GM21528 (cell line): ENCODE measurements around the gene COPE.
"Not testable (repeated sequence)": the region's sequence is repeated elsewhere in the genome, so short reads cannot be mapped to it uniquely, and the experiment has no call there.

Experiments used
- ATAC-seq: cut with Tn5 transposase; IDR thresholded peaks from one replicate; pipeline ENCODE4 v1.9.1; 2021; ENCODE audit warnings: mild to moderate bottlenecking, moderate library complexity; ENCODE audit not compliant: unreplicated experiment, low FRiP score

The COPE gene

DNA sequence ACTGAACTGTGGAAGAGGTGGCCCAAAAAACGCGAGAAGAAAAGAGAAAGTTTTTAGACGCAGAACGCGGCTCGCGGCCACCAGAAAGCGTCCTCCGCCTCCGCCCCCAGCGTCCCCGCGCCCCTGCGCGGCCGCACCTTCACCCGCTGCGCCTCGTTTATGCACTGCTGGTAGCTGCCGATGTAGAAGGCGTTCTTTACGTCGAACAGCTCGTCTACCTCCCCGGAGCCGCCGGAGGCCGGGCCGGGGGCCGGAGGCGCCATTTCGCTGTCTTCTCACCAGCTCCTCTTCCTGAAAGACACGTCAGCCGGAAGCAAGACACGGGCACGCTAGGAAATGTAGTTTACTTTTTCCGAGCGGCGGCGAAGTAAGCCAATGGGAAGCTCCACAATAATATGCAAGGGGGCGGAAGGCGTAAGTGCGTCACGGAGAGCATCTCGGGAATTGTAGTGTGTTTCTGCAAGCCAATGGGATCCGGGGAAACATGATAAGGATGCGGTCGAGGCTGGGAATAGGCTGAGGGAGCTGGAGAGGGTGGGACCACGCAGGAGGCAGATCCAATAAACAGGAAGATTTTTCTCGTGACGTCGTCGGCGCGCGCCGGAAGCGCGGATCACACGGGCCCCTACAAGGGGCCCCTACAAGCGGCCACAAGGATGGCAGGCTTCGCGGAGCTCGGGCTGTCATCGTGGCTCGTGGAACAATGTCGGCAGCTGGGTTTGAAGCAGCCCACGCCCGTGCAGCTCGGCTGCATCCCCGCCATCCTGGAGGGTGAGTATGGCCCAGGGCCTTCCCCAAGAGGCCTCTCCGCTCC, at the start of gene COPE, which contains the start of gene DDX49:
Gene COPE, minus strand, starts transcription at position 302 of the 814 bp plus-strand sequence. Its CDS starts 39 bp downstream, at position 263.
Gene DDX49, plus strand, starts transcription at position 630 of the 814 bp plus-strand sequence. Its CDS starts 27 bp downstream, at position 657.
- peak; percentile 90 for ATAC-seq

DNA sequence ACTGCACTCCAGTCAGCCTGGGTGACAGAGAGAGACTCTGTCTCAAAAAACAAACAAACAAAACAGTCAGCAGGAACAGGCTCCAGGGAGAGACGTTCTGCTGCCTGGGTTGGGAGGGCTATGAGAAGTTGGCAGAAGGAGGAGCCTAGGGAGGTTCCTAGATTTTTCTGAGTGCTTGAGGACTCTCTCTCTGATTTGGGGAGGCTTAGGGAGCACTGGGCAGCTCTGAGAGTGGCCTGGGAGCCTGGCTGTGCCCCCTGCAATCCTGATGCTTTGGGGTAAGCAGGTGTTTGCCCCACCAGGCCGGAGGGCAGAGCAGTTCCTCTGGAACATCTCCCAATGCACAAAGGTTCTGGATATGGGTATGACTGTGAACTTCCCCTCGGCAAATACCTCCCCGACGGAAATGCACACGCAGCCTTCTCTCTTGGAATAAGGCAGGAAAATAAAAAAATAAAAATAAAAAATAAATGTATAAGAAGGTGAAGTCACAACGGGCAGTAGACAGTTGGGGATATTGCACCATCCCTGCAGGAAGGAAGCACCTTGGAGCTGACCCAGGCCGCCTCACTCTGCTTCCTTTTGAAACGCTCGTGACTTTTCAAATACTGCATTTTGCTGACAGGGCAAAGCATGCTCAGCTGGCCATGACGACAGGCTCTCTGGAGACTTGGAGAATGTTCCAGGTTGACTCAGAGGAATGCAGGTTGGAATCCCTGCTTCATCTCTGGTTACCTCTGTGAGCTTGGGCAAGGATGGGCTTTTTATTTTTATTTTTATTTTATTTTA, 48.4 kb upstream of the COPE start:
- ATAC-seq, result no peak

DNA sequence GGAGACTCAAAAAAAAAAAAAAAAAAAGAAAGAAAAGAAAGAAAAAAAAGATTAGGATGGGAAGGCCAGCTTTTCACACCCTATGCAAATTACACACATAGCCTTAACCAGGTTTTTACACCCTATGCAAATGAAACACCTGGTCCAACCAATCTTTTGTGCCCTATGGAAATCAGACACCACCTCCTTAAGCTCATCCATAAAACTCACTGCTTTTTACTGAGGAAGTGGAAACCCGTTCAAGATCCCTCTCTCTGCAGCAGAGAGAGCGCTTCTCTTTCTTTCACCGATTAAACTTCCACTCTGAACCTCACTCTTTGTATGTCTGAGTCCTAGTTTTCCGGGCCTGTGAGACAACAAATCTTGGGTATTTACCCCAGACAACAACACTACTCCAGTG, 47.1 kb upstream of the COPE start:
- ATAC-seq, result no peak

DNA sequence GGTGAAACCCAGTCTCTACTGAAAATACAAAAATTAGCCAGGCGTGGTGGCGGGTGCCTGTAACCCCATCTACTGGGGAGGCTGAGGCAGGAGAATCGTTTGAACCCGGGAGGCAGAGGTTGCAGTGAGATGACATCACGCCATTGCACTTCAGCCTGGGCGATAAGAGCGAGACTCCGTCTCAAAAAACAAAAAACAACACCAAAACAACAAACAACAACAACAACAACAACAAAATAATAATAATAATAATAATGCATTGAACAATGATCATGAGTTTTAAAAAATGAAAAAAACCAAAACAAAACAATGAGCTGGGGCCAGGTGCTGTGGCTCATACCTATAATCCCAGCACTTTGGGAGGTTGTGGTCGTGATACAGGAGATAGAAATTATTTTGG, 44.9 kb upstream of the COPE start:
- no peak for ATAC-seq

DNA sequence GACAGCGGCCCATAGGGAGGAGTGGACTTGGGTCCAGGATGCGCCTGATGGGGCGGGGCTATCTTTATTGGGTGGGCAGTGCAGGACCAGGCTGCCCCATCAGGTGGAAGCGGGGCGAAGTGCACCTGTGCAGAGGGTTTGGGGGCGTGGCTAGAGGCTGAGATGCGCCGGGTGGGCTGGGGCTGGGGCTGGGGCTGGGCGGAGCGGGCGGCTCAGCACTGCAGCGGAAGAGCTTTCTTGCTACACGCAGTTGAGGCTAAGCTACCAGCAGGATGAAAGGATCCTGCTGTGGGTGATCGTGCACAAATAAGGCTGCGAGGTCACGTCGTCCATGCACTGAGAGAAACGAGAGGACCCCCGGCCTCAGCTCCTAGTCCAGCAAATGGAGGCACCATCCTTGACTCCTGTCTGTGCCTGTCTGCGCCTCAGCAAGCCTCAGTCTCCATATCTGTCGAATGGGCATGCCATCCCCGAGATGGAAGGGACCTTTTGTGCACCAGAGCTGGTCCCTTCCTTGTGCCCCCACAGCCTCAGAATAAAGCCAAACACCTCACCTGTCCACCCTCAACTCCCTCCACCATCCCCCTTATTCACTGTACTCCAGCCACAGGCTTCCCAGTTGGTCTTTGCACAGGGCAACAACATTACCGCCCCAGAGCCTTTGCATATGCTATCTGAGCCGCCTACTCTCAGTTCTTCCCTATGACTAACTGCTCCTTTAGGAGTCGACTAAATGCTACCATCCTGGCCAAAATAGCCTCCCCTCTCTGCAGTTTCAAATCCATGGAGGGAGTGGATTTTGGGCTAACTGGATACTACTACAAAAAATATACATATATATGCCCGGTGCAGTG, 42.8 kb upstream of the COPE start:
- ATAC-seq, result no peak

DNA sequence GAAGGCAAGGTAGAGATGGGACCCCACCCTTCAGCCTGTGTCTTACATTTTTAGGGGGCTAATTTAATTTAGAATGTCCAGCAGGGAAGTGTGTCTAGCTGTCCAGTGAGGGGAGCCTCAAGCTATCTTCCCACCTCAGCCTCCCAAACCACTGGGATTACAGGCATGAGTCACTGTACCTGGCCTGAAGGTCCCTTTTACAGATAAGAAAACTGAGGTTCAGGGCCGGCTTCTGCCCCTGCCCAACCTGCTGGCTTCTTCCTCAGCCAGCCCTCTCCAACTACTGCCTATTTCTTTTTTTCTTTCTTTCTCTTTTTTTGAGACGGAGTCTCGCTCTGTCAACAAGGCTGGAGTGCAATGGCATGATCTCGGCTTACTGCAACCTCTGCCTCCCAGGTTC, 41.2 kb upstream of the COPE start:
- ATAC-seq, result no peak

DNA sequence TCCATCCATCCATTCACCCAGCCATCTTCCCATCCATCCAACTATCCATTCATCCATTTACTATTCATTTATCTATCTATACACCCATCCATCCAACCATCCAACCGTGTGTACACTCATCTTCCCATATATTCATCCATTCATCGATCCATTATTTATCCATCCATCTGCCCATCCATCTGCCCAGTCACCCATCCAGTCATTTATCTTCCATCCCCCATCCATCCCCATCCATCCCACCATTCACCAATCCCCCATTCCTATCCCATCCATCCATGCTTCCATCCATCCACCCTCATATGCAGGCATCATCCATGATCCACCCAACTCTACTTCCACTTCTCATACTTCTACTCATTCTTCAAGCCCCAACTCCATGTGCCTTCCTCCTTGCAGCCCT, 35.9 kb upstream of the COPE start:
- ATAC-seq, result no peak

DNA sequence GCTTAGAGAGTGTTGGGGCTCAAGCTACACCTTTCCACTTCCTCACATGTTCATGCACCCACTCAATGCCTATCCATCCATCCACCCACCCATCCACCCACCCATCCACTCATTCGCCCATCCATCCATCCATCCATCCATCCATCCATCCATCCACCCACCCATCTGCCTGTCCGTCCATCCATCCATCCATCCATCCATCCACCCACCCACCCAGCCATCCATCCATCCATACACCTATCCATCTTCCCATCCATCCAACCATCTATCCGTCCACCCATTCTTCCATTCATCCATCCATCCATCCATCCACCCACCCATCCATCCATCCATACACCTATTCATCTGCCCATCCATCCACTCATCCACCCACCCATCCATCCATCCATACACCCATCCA, 34.9 kb upstream of the COPE start:
- ATAC-seq, result no peak

DNA sequence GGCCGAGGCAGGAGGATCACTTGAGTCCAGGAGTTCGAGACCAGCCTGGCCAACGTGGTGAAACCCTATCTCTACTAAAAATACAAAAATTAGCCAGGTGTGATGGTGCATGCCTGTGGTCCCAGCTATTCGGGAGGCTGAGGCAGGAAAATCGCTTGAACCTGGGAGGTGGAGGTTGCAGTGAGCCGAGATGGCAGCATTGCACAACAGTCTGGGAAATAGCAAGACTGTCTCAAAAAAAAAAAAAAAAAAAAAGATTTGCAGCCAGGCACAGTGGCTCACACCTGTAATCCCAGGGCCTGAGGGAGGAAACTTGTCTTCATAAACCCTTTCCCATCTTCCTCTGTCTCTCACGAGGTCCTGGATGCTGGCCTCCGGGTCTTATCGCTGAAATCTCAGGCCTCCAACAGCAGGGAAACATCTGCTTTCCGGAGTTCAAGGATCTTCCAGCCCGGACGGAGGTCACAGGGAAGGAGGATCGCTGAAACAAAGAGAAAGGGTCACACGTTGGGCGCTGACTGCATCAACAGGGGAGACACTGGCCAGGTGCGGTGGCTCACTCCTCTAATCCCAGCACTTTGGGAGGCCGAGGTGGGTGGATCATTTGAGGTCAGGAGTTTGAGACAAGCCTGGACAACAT, 33.3 kb upstream of the COPE start:
- ATAC-seq, result not testable (repeated sequence)

DNA sequence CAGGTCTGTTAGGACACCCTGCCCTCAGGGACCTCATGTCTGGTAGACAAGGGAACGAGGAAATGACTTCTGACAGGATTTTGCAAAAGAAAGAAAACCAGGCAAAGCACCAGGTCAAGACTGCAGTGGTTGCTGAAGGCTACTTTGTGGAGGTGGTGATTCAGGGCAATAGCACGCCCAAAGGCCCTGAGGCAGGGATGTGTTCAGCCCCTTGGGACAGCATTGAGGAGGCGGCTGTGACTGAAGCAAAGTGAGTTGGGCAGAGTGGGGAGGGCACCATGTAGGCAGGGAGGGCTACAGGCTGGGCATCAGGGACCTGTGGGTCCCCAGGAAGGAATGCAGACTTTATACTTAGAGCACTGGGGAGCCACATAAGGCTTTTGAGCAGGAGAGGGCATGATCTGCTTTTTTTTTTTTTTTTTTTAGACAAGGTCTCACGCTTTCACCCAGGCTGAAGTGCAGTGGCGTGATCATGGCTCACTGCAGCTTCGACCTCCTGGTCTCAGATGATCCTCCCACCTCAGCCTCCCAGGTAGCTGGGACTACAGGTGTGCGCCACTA, 32.6 kb upstream of the COPE start:
- ATAC-seq, result no peak

DNA sequence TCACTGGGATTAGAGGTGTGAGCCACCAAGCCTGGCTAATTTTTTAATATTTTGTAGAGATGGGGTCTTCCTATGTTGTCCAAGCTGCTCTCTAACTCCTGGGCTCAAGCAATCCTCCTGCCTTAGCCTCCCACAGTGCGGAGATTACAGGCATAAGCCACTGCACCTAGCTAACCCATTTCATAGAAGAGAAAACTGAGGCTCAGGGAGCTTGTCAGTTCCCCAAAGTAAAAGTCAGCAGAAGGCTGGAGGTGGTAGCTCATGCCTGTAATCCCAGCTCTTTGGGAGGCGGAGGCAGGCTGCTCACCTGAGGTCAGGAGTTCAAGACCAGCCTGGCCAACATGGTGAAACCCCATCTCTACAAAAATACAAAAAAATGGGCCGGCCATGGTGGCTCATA, 30.7 kb upstream of the COPE start:
- no peak for ATAC-seq

DNA sequence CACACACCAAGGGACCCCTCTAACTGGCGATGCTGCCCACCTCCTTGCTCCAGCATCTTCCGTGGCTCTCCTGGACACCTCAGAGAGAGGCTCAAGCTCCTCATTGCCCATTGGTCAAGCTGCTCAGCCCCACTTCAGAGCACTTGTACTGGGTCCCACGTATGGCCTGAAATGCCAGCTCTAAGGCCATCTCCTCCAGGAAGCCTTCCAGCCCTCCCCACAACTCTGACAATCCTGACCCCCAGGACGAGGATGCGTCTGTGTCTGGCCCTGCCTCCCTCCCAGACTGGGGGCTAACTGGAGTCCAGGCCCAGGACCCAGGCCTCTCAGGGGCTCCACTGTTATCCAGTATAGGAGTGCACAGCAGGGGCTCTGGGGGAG, 29.8 kb upstream of the COPE start:
- ATAC-seq, result no peak

DNA sequence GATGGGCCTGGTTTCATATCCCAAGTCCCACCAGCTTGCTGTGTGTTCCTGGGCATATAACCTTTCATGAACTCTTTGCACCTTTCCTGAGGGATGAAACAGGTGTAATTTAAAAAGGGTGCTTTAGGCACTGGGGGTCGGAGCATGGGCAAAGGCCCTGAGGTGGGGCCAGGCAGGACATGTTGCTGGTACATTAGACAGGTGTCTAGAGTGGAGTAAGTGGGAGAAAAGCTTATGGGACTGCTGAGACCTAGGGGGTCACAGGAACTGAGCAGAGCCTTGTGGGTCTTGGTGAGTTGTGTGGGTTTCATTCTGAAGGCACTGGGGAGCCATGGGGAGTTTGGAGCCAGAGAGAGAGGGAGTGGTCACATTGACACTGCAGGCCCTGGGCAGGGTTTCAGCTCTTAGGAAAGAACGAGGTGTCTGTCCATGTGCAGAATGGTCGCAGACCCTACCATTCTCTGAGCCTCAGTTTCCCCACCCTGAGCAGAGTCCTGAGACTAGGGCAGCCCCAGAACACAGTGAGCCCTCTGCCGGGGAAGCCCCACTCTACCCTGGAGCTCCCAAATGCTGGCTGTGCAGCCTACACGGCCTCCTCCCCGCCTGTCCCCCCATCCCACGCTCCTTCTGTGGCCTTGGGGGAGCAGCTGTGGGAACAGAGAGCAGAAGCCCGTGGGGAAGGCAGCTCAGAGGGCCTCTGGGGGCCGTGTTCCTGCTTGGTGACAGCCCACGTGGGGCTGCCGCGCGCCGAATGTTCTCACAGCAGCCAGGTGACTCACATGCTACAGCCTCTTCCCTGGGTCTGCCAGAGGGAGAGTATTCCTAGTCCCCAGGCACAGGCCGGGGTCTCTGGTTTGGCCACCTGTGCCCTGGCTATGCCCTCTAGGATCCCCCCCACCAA, 29.1 kb upstream of the COPE start:
- ATAC-seq, result no peak

DNA sequence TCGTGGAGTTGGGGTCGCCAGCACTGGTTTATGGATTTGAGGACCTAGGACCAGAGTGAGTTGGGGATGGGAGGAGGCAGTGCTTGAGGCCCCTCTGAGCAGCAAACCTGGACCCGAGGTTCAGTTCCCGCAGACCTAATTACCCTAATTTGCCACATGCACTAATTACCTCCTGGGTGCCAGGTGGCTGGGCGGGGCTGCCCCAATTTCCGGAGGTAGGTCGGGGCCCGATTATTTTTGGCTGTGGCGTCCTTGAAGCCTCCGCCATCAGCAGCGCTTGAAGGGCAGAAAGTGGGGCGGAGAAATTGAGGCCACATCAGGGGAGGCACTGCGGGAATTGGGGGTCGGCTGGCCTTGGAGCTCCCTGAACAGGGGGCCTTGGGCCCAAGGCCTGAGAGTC, 27.7 kb upstream of the COPE start:
- ATAC-seq, result no peak

DNA sequence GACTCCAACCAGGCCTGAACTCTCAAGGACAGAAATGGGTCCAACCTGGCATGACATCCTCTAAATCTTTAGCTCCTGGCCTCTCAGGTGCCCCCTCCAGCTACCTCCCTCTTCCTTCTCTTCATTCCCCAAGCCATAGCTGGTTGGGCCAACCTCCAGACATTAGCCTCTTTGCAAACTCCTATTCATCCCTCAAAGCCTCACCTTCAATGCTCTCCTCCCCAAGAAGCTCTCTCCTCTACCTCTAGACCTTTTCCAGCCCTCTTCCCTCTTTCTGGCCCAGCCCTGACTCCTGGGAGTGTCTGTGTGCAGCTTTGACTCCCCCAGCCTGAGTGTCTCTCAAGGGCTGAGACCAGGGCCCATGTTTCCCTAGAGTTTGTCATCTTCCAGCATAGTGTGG, 27.1 kb upstream of the COPE start:
- ATAC-seq, result no peak

DNA sequence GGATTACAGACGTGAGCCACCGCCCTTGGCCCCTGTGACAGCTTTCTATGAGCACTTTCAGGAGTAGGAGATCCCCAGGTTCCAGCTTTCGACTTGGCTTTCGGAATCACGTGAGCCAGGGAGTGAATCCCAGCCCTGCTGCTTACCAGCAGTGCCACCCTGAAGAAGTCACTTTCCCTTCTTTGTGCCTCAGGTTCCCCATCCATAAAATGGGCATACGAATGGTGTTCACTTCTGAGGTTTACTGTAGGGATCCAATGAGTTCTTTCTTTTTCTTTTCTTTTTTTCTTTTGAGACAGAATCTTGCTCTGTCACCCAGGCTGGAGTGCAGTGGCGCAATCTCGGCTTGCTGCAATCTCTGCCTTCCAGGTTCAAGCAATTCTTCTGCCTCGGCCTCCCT, 26.1 kb upstream of the COPE start:
- no peak for ATAC-seq

DNA sequence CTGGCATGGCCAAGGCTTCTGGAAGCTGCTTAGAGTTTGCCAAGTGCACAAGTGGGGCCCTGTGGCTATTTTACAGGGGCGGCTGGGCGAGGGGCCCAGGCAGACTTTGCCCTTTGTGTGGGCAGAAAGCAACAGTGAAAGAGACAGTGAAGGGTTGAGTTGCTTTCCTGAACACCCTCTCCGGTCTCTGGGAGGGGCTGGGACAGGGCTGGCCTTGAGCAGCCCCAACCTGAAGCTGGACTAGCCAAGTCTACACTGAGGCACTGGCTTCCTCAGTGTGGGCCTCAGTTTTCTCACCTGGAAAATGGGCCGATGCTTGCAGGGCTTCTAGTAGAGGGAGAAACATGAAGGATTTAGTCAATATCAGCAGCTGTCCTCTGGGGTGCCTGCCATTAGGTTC, 24.3 kb upstream of the COPE start:
- ATAC-seq, result no peak

DNA sequence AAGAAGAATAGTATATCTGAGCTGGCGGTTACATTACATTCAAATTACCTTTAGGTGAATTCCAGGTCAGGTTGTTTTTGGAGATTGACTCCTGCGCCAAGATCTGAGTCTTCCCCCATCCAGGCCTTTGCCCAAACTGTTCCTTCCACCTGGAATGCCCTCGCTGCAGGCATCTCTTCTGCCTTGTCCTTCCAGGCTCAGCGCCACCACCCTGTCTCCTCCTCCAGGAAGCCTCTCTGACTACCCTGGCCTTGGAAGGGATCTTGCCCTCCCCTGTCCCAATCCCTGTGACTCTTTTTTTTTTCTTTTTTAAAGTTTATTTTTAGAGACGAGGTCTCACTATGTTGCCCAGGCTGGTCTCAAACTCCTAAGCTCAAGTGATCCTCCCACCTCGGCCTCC, 23.5 kb upstream of the COPE start:
- ATAC-seq, result no peak
